GM12865 (cell line): Measurements from ENCODE around the gene IRF5.

ENCODE experiments used
- DNase-seq: peaks from one replicate; pipeline ENCODE4 v3.0.0; 2010; ENCODE audit warnings: low read depth
- H3K4me3 ChIP-seq: 2 replicates; pipeline ENCODE4 v1.5.1; 2011; ENCODE audit warnings: mild to moderate bottlenecking, low read depth, low read length, control low read depth
- TF ChIP-seq, protein P1 (sequence below): IDR thresholded peaks from 2 replicates; pipeline ENCODE4 v1.5.1; 2011; ENCODE audit warnings: low read length, control low read depth, low read depth, inconsistent platforms; ENCODE audit not compliant: insufficient read depth; ENCODE audit errors: missing control alignments

IRF5 gene

GRCh38 chr7:128959296-128959695, 21.6 kb downstream of the IRF5 start:
- no peak for DNase-seq
- TF ChIP-seq, protein P1, sequence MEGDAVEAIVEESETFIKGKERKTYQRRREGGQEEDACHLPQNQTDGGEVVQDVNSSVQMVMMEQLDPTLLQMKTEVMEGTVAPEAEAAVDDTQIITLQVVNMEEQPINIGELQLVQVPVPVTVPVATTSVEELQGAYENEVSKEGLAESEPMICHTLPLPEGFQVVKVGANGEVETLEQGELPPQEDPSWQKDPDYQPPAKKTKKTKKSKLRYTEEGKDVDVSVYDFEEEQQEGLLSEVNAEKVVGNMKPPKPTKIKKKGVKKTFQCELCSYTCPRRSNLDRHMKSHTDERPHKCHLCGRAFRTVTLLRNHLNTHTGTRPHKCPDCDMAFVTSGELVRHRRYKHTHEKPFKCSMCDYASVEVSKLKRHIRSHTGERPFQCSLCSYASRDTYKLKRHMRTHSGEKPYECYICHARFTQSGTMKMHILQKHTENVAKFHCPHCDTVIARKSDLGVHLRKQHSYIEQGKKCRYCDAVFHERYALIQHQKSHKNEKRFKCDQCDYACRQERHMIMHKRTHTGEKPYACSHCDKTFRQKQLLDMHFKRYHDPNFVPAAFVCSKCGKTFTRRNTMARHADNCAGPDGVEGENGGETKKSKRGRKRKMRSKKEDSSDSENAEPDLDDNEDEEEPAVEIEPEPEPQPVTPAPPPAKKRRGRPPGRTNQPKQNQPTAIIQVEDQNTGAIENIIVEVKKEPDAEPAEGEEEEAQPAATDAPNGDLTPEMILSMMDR, result no peak
- no peak overlapping the region for H3K4me3 ChIP-seq

GRCh38 chr7:128961030-128961659, 23.4 kb downstream of the IRF5 start:
- DNase-seq, result no peak
- H3K4me3 ChIP-seq, result no peak overlapping the region
- TF ChIP-seq, protein P1, result no peak

DNA sequence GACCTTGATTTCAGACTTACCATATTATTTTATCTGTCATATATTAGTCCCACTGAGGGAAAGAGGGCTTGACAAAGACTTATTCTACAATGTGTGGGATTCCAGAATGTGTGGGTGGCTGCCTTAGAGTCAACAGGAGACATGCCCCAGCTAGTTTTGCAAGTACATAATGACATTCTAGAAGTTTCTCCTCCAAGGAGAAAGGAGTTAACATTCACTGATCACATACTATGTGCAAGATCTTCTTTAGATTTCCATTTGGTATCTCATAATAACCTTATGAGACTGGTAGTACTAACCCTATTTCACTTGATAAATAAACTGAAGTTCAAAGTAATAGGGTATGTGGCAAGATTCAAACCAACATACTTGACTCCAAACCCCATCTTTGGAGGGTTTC, 25.2 kb downstream of the IRF5 start:
- DNase-seq, result no peak
- TF ChIP-seq, protein P1, result no peak
- peak overlapping the region; percentile 24 for H3K4me3 ChIP-seq

- peak; percentile 74 for DNase-seq
- peak overlapping the region; percentile 24 for H3K4me3 ChIP-seq
- TF ChIP-seq, protein P1, result no peak
These were observed 25.6 kb downstream of the IRF5 start for GRCh38 chr7:128963327-128963757.

DNA sequence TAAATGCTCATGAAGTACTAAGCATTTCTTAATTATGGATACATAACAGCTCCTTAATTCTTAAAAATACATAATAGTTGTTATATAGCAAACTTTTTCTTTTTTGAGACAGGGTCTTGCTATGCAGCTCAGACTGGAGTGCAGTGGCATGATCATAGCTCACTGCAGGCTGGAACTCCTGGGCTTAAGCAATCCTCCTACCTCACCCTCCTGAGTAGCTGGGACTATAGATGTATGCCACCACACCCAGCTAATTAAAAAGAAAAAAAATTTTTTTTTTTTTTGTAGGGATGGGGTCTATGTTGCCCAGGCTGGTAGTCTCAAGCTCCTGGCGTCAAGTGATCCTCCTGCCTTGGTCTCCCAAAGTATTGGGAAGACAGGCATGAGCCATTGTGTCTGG, 30.9 kb downstream of the IRF5 start:
- TF ChIP-seq, protein P1, result no peak
- no peak overlapping the region for H3K4me3 ChIP-seq
- no peak for DNase-seq

DNA sequence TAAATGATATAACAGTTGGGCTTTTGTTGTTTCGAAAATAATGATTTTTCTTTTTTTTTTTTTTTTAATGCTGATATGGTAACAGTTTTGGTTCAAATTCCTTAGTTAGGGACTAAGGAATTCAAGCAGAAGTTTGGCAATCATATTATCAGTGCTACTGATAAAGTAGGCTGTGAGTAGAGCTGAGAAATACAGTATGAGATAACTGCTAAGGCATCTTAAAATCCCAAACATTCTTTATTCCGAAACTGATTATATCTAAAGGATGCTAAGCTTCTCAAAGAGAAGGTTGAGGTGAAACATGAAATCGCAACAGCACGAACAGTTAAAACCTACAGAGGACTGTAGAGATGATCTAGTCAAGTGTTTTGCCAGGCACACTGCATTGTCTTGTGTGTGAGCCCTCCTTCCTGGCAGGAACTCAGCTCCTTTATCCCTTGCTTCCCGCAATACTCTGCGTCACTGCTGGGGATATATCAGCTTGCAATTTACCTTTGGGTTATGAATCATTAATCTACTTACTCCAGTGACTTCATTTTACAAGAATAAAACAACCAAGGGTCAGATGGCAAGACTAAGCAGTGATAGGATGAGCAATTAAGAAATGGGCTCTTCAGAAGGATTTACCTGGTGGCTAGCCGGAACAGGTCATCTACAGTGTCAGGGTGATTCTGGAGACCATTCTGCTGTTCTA, 36.7 kb downstream of the IRF5 start:
- no peak overlapping the region for H3K4me3 ChIP-seq
- DNase-seq, result no peak
- TF ChIP-seq, protein P1, result no peak
